GM19468 (cell line): ENCODE results near the gene NR2F2.

Experiments used
- ATAC-seq: cut with Tn5 transposase; IDR thresholded peaks from one replicate; pipeline ENCODE4 v1.9.1; 2021; ENCODE audit warnings: mild to moderate bottlenecking, moderate library complexity, moderate number of reproducible peaks; ENCODE audit not compliant: unreplicated experiment; ENCODE audit errors: extremely low read depth

Gene NR2F2

GRCh38 chr15:96314963-96315362, 15.5 kb upstream of the NR2F2 start:
- ATAC-seq: no peak

GRCh38 chr15:96316953-96317629, 13.4 kb upstream of the NR2F2 start:
- no peak for ATAC-seq

- ATAC-seq: no peak
These were observed 10.4 kb upstream of the NR2F2 start for GRCh38 chr15:96320107-96320506.

GRCh38 chr15:96320703-96321638, 9.5 kb upstream of the NR2F2 start:
- ATAC-seq: no peak

GRCh38 chr15:96321639-96322535, 8.6 kb upstream of the NR2F2 start:
- ATAC-seq: no peak

GRCh38 chr15:96322536-96323318, 7.8 kb upstream of the NR2F2 start:
- no peak for ATAC-seq

- no peak for ATAC-seq
These were observed 7.0 kb upstream of the NR2F2 start for GRCh38 chr15:96323319-96324145.

GRCh38 chr15:96324192-96324895, 6.2 kb upstream of the NR2F2 start:
- no peak for ATAC-seq

- no peak for ATAC-seq
These were observed 5.5 kb upstream of the NR2F2 start for GRCh38 chr15:96324940-96325540.

GRCh38 chr15:96325541-96326327, 4.8 kb upstream of the NR2F2 start:
- no peak for ATAC-seq

GRCh38 chr15:96326328-96327154, 4.0 kb upstream of the NR2F2 start:
- ATAC-seq: no peak

- no peak for ATAC-seq
These were observed 3.3 kb upstream of the NR2F2 start for GRCh38 chr15:96327155-96327741.

GRCh38 chr15:96328181-96328876, 2.2 kb upstream of the NR2F2 start:
- no peak for ATAC-seq

GRCh38 chr15:96328877-96329195, 1.7 kb upstream of the NR2F2 start:
- ATAC-seq: no peak

- ATAC-seq: no peak
These were observed 1.0 kb upstream of the NR2F2 start for GRCh38 chr15:96329403-96329981.
